ENCODE results near the gene LIPC. TPM values are rescaled to one million over a fixed set of nuclear protein-coding genes. Genes with fewer than 3 reads are reported as not detected.

Gene LIPC
- total and polyA plus RNA-seq, 2 of the 4 experiments (the other 2 are of a cell fraction), result 0.07 TPM; not detected in 1

- 0 out of 2 replicates have a peak, but pooled peaks cover 4% of the 10 kb centered on the region for H3K9me1 ChIP-seq (ENCODE audit: insufficient read depth, low read length)
- H2BK20ac ChIP-seq (ENCODE audit: low read depth, low read length), result peak overlapping the region; percentile 43
- H2BK15ac ChIP-seq (ENCODE audit: low read depth, low read length), result no peak overlapping the region; the same call in 2 of the 3 replicates
- H3K4me1 ChIP-seq (ENCODE audit: control insufficient read depth, insufficient read depth, low read length), result no peaks in the 10 kb centered on the region
- no peaks in the 10 kb centered on the region for H3K9me3 ChIP-seq (ENCODE audit: control insufficient read depth, insufficient read depth, low read length)
- POLR2A ChIA-PET (ENCODE audit: unreplicated experiment), result interaction anchor here (0.6 kb wide), 1 partner anchor 97 kb away, joined by 3 read pairs; no protein-coding TSS in a partner anchor
- peak overlapping the region; percentile 33; the same call in 1 of the 2 replicates for H3K4me3 ChIP-seq (ENCODE audit: insufficient read depth, low read depth, low read length)
- in situ Hi-C loops (cut with MboI; ENCODE audit: low sequenced_read_pairs), result no loop called here
- peak overlapping the region; percentile 81 for H2BK120ac ChIP-seq (ENCODE audit: low read depth, low read length)
- no peak overlapping the region for H2AK5ac ChIP-seq (ENCODE audit: low read depth, low read length)
- H3K14ac ChIP-seq (replicated peaks; ENCODE audit: low read depth, low read length), result peak overlapping the region; percentile 85
- no peak for TF ChIP-seq MAZ (IDR thresholded peaks at IDR 0.05; ENCODE audit: borderline replicate concordance, low read depth, low read length)
- H3K23ac ChIP-seq (ENCODE audit: low read depth, low read length), result peak overlapping the region; percentile 78; the same call in 1 of the 2 replicates
- dilution Hi-C loops (cut with HindIII; ENCODE audit: low sequenced_read_pairs, unreplicated experiment), result no loop called here
- peak overlapping the region; percentile 15; the same call in 1 of the 2 replicates for H3K27ac ChIP-seq (ENCODE audit: insufficient read depth, low read length)
- CTCF ChIA-PET, result no interaction called here
- peak overlapping the region; percentile 77 for H2AFZ ChIP-seq (replicated peaks; ENCODE audit: low read length, poor library complexity)
- no peaks in the 10 kb centered on the region for H3K36me3 ChIP-seq (ENCODE audit: control insufficient read depth, insufficient read depth, low read length)
- H3K18ac ChIP-seq (ENCODE audit: low read depth, low read length), result peak overlapping the region; percentile 90; the same call in 1 of the 2 replicates
- H4K8ac ChIP-seq (ENCODE audit: low read depth in 2 of 2, low read length in 2 of 2), result peak overlapping the region; percentile 32 to 75; a peak in 3 of 4 replicates
- H3K4me2 ChIP-seq (ENCODE audit: low read depth, low read length), result peak overlapping the region; percentile 92
- no peak overlapping the region for H2AK9ac ChIP-seq (replicated peaks; ENCODE audit: low read depth, low read length, poor library complexity)
- WGBS, 2 experiments (ENCODE audit: extremely low coverage in 2 of 2, insufficient read length in 1 of 2), result no CpG with 5 or more reads among the region's 4 CpGs
- peak overlapping the region; percentile 62 for H3K9ac ChIP-seq (ENCODE audit: low read depth, low read length)
- no TSS peak for BruUV-seq (replicated peaks)
- no peaks in the 10 kb centered on the region for H3K27me3 ChIP-seq (ENCODE audit: control insufficient read depth, insufficient read depth, low read length)
- no peak overlapping the region for H3K56ac ChIP-seq (ENCODE audit: extremely low read depth, insufficient read depth, low read length)
- peak overlapping the region; percentile 69 for H2BK5ac ChIP-seq (ENCODE audit: low read depth, low read length, poor library complexity, severe bottlenecking)
- no peak; the same call in 1 of the 2 replicates for ATAC-seq (ENCODE audit: low read depth)
- intact Hi-C loops (cut with micrococcal nuclease), result no loop called here
- H4K5ac ChIP-seq (ENCODE audit: low read depth, low read length), result peak overlapping the region; percentile 95
- H4K20me1 ChIP-seq (ENCODE audit: insufficient read depth, low read length), result no peaks in the 10 kb centered on the region
- H3K79me1 ChIP-seq (ENCODE audit: low read depth in 1 of 2, low read length in 2 of 2), result no peaks in the 10 kb centered on the region
- peak; percentile 16 for DNase-seq
- peak overlapping the region; percentile 26 for H4K91ac ChIP-seq (ENCODE audit: insufficient read depth, low read depth, low read length)
- H3K4ac ChIP-seq (ENCODE audit: low read depth, low read length), result peak overlapping the region; percentile 76
These were observed 21.4 kb upstream of the LIPC start for GRCh38 chr15:58410353-58410752.

All from IMR-90 (cell line).